Adrenal gland (tissue), 5 donors: ENCODE results near the gene PEAR1.

ENCODE experiments used
- CTCF ChIP-seq, 6 experiments: fragments of 450-650 bp in 4 of 6; fragments of 200-600 bp in 2 of 6; sonication (generic) in 1 of 6; IDR thresholded peaks; 1 replicate in 5 of 6; 2 replicates in 1 of 6; pipeline versions ENCODE4 v1.5.1 to v1.8.0; 2016 to 2021; ENCODE audit warnings: antibody characterized with exemption in 6 of 6, mild to moderate bottlenecking in 2 of 6, moderate library complexity in 1 of 6
- POLR2A ChIP-seq, 2 donors: fragments of 450-650 bp; IDR thresholded peaks; one replicate each; pipeline ENCODE4 v1.6.1; 2017; ENCODE audit warnings: antibody characterized with exemption in 2 of 2, mild to moderate bottlenecking in 2 of 2, moderate library complexity in 1 of 2
- donor health status: DM: no; HTN: no; CAD: no.

GRCh38 chr1:156854634-156855033 lies 38.9 kb upstream of the PEAR1 start:
- TF ChIP-seq CTCF (IDR thresholded peaks at IDR 0.05) (no peak), POLR2A (IDR thresholded peaks at IDR 0.05) (no peak)
